AML-193 (cell line): ENCODE results near the gene AGPS.
"Not testable (repeated sequence)": the region's sequence is repeated elsewhere in the genome, so short reads cannot be mapped to it uniquely, and the experiment has no call there.

Experiments used
- DNase-seq, 2 experiments: peaks; one replicate each; lab custom pipeline; 2025; lab: John Stamatoyannopoulos, UW

The AGPS gene

GRCh38 chr2:177392373-177393202, at the start of gene AGPS:
Gene AGPS, plus strand, starts transcription at chr2:177392773. Its CDS starts 17 bp downstream, at chr2:177392790.
- peak; percentile 70 to 73 for DNase-seq

- DNase-seq, result no peak
These were observed 48.8 kb upstream of the AGPS start for GRCh38 chr2:177343773-177344172.

- DNase-seq, result peak in 1 of 2 experiments; percentile 7
These were observed 48.3 kb upstream of the AGPS start for GRCh38 chr2:177344316-177344715.

GRCh38 chr2:177346192-177346591, 46.4 kb upstream of the AGPS start:
- no peak for DNase-seq

DNA sequence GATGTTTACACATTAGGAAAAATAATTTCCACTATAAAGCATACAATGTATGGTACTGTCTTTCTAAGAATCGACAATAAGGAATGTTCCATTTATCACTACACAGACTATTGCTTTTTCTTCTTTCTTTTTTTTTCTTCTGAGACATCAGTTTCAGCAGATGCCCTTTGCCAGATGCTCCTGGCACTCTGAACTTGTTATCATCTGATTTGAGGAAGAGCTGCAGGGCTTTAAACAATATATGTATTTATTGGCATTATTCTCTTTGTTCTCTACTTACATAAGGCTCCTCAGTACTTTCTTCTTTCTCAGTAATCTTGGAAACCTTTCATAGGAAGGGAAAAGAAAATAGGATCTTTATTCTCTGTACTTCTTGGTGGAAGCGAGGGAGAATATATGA, 45.0 kb upstream of the AGPS start:
- no peak for DNase-seq

DNA sequence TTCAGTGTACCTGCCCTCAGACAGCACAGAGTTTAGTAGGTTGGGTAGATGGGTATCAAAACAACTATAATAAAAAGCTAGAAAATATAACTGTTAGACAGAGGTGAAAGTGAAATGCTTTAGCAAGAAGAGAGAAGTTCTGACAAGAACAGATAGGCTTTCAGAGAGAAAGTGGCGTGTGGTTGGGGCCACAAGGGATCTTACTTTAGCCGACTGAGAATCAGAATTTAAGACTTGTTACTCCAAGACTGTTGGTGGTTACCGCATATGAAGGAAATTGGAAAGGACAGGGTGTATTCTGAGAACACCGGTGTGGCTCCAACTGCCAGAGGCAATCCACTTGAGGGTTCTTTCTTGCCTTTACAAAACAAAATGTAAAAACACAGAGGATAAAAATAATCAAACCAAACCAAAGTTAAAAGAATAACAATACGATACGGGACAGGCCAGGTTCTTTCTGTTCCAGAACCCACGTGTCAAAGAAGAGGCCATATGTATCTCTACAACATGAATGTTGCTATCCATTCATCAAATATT, 44.4 kb upstream of the AGPS start:
- DNase-seq, result no peak

GRCh38 chr2:177348733-177349693, 43.6 kb upstream of the AGPS start:
- DNase-seq, result no peak

DNA sequence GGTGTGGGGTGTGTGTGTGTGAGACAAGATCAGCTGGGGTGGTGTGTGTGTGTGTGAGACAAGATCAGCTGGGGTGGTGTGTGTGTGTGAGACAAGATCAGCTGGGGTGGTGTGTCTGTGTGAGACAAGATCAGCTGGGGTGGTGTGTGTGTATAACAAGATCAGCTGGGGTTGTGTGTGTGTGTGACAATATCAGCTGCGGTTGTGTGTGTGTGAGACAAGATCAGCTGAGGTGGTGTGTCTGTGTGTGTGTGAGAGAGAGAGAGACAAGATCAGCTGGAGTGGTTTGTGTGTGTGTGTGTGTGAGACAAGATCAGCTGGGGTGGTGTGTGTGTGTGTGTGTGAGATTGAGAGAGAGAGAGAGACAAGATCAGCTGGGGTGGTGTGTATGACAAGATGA, 41.9 kb upstream of the AGPS start:
- not testable (repeated sequence) for DNase-seq

DNA sequence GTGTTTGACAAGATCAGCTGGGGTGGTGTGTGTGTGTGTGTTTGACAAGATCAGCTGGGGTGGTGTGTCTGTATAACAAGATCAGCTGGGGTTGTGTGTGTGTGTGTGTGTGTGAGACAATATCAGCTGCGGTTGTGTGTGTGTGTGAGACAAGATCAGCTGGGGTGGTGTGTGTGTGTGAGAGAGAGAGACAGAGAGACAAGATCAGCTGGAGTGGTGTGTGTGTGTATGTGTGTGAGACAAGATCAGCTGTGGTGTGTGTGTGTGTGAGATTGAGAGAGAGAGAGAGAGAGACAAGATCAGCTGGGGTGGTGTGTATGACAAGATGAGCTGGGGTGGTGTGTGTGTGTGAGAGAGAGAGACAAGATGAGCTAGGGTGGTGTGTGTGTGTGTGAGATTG, 41.5 kb upstream of the AGPS start:
- not testable (repeated sequence) for DNase-seq

GRCh38 chr2:177352441-177353186, 40.0 kb upstream of the AGPS start:
- DNase-seq, result peak; percentile 83

DNA sequence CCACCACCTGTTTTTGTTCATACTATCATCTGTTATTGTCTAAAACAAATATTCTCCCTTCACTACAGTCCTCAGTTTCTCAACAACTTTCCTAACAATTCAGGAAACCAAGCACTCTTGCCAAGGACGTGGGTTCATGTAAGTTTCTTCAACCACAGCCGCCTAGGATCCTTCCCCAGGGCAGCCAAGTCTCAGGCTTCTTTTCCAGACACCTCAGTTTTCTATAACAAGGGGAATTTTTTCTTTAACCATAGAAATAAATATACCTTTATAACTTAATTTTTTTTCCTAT, 39.4 kb upstream of the AGPS start:
- DNase-seq, result peak in 1 of 2 experiments; percentile 48

- not testable (repeated sequence) for DNase-seq
These were observed 38.0 kb upstream of the AGPS start for GRCh38 chr2:177354541-177354940.

DNA sequence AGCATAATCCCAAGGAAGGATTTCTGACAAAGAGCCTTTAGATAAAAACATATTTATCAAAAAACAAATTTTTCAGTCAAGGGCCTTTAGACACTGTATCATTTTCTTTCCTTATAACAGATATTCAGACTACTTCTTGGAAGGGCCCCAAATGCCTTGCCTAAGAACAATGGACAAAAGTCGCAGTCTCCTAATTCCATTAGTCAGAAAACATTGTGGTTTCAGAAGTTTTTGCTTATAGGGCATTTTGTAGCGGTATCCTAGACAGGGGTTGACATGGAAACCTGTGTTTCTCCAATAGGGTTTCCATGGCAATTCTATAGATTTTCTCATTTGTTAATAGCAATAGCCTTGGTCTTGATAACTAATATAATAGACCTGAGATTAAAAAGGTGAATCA, 36.7 kb upstream of the AGPS start:
- DNase-seq, result no peak

- DNase-seq, result peak; percentile 20 to 30
These were observed 32.6 kb upstream of the AGPS start for GRCh38 chr2:177359836-177360595.

DNA sequence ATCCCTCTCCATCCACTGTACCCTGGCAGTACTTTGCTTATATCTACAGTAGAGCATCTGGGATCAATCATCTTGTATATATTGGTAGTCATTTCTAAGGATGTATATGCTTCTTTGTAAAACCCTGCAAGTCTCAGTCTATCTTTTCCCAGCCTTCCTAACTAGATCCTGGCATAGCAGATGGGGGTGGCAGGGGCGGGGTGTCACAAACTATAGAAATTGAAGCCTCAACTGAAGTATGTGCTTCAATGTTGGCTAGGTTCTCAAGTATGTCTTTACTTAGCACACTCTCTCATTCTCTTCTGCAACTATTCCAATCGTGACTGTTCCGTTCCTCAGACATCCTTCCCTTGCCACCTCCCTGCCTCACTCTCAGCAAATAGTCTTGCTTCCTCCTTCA, 30.1 kb upstream of the AGPS start:
- no peak for DNase-seq

GRCh38 chr2:177363332-177363731, 29.2 kb upstream of the AGPS start:
- DNase-seq, result no peak

GRCh38 chr2:177365764-177366163, 26.8 kb upstream of the AGPS start:
- not testable (repeated sequence) for DNase-seq

GRCh38 chr2:177368023-177368422, 24.6 kb upstream of the AGPS start:
- not testable (repeated sequence) for DNase-seq

DNA sequence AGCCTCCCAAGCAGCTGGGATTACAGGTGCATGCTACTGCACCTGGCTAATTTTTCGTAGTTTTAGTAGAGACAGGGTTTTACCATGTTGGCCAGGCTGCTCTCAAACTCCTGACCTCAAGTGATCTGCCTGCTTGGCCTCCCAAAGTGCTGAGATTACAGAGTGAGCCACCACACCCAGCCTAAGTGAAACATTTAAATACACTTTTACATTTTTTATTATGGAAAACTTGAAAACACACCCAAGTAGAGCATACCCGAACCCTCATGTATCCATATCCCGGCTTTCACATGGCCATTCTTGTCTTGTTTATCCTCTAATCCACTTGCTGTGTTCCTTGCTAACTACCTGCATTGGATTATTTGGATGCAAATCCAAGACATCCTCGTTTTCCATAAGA, 13.2 kb upstream of the AGPS start:
- DNase-seq, result no peak

DNA sequence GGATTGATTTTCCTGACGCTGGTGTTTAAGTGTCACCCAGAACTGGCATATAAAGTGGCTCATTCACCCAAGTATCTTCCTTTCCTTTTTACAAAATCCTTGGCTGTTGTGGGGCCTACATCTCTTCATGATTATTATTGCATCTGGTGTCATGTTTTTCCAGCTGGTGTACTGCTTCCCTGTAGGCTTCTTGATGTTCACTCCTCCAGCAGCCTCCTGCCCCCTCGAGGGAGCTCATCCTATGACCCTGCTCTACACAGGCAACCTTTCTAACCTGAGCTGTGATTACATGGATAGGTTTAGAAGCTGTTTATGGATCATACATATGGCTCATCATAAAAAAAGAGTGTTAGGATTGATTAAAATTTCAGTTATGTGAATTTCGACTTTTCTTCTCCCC, 12.4 kb upstream of the AGPS start:
- DNase-seq, result no peak

DNA sequence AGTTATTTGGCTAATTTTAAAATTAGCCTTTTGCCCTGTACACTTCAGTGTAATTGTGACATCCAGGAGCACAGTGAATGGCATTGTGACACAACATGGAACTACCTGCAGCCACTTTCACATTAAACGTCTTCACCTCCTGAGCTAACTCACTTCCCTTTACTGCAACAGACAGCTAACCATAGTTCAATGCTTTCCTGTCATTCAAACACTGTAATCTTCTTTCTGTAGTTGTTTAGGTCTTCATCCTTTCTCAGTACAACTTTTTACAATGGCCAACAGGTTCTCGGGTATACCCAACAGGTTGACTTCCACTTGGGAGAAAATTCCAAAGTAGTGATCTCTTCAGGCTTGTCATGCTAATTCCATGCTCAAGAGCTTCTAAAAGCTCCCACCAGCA, 8.6 kb upstream of the AGPS start:
- DNase-seq, result peak; percentile 15
